CD4-positive, alpha-beta T cell (primary cell): ENCODE data around the gene ECT2L. TPM values are rescaled to one million over a fixed set of nuclear protein-coding genes. Genes with fewer than 3 reads are reported as not detected.

ENCODE experiments used
- ATAC-seq: fragments of 200-7000 bp; cut with Tn5 transposase; one replicate; pipeline ENCODE4 v1.10.0; 2022; ENCODE audit warnings: mild to moderate bottlenecking; ENCODE audit not compliant: poor library complexity
- CTCF ChIA-PET: fragments of 350-600 bp; sonication (Branson Sonifier 250); formaldehyde crosslinking; loops from one replicate; lab custom pipeline; 2021; ENCODE audit warnings: antibody characterized with exemption, inconsistent platforms; lab: Charles Lee
- POLR2A ChIA-PET: fragments of 350-600 bp; sonication (Branson Sonifier 250); formaldehyde crosslinking; loops from one replicate; lab custom pipeline; 2021; ENCODE audit warnings: antibody characterized with exemption, inconsistent platforms; lab: Charles Lee
- DNase-seq, 14 experiments: peaks; one replicate each; pipeline ENCODE4 v3.0.0-alpha.2; 2013 to 2020; ENCODE audit warnings: mixed read lengths in 2 of 14
- H3K27ac ChIP-seq, 2 donors: one replicate each; pipeline versions ENCODE4 v1.5.1 to v1.7.0; 2013; ENCODE audit warnings: low read length in 2 of 2, low read depth in 1 of 2, mild to moderate bottlenecking in 1 of 2
- H3K27me3 ChIP-seq, 2 experiments: 1 replicate in 1 of 2; 2 replicates in 1 of 2; pipeline versions ENCODE4 v1.6.1 to v1.7.0; 2013; ENCODE audit warnings: low read length in 2 of 2, control low read depth in 1 of 2, mild to moderate bottlenecking in 1 of 2, moderate library complexity in 1 of 2; ENCODE audit not compliant: insufficient read depth in 2 of 2, control insufficient read depth in 1 of 2
- H3K36me3 ChIP-seq: one replicate; pipeline ENCODE4 v1.6.1; 2013; ENCODE audit warnings: low read length, control low read depth; ENCODE audit not compliant: insufficient read depth
- H3K4me1 ChIP-seq: one replicate; pipeline ENCODE4 v1.6.1; 2013; ENCODE audit warnings: low read length, control low read depth; ENCODE audit not compliant: insufficient read depth
- H3K4me3 ChIP-seq: one replicate; pipeline ENCODE4 v1.5.1; 2013; ENCODE audit warnings: mild to moderate bottlenecking, low read length, moderate library complexity
- H3K9me3 ChIP-seq, 2 experiments: 1 replicate in 1 of 2; 2 replicates in 1 of 2; pipeline versions ENCODE4 v1.6.1 to v1.7.0; 2013; ENCODE audit warnings: low read length in 2 of 2, mild to moderate bottlenecking in 2 of 2, control low read depth in 1 of 2, moderate library complexity in 1 of 2; ENCODE audit not compliant: control insufficient read depth in 1 of 2, insufficient read depth in 1 of 2
- H3K27ac Mint-ChIP-seq: one replicate; pipeline ENCODE4 v1.8.0; 2020; ENCODE audit warnings: mixed read lengths
- H3K27me3 Mint-ChIP-seq: one replicate; pipeline ENCODE4 v1.8.0; 2021; ENCODE audit warnings: mixed read lengths
- H3K36me3 Mint-ChIP-seq: one replicate; pipeline ENCODE4 v1.8.0; 2021; ENCODE audit warnings: low read depth, mixed read lengths
- H3K4me1 Mint-ChIP-seq: one replicate; pipeline ENCODE4 v1.8.0; 2021; ENCODE audit warnings: low read depth, mixed read lengths
- H3K4me3 Mint-ChIP-seq: one replicate; pipeline ENCODE4 v1.8.0; 2020; ENCODE audit warnings: mild to moderate bottlenecking, mixed read lengths
- H3K9me3 Mint-ChIP-seq: one replicate; pipeline ENCODE4 v1.8.0; 2020; ENCODE audit warnings: mixed read lengths
- CTCF ChIP-seq: fragments of 200-600 bp; IDR thresholded peaks from one replicate; pipeline ENCODE4 v1.8.0; 2022; ENCODE audit warnings: antibody characterized with exemption, mild to moderate bottlenecking
- intact Hi-C, 2 experiments: fragments of 100-400 bp; cut with DNase I in 1 of 2; cut with micrococcal nuclease in 1 of 2; formaldehyde crosslinking; loops; one replicate each; pipeline versions ENCODE4 v1.15.1 to v1.9.0; 2023 to 2025; cut with DNase I, micrococcal nuclease
- total RNA-seq, 174 experiments: library from RNA in 2 of 174; stranded (reverse) in 2 of 174; gene quantifications; one replicate each; pipeline ENCODE4 v1.2.3 and lab custom pipeline; 2021 to 2026

The ECT2L gene
- total RNA-seq, 2 experiments from 2014 or later, result not detected

DNA sequence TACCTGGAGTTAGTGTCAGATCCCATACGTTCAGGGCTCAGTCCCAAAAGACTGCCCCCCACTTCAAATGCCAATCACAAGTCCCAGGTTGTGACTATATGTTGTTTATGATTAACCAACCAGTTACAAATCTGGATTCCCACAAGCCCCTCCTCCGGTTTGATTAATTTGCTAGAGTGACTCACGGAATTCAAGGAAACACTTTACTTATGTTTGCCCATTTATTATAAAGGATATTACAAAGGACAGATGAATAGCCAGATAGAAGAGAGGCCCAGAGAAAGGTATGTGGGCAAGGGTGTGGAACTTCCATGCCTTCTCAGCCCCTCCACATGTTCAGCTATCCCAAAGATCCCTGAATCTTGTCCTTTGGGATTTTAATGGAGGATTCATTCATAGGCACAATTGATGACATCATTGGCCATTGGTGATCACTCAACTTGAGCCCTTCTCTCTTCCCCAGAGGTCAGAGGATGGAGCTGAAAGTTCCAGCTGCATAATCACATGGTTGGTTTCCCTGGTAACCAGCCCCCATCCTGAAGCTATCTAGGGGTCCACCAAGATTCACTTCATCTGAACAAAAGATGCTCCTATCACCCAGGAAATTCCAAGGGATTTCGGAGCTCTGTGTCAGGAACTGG, 2.0 kb downstream of the ECT2L start:
- Mint-ChIP-seq H3K4me3 (no peak overlapping the region), H3K4me1 (no peaks in the 10 kb centered on the region), H3K27ac (no peak overlapping the region), H3K9me3 (no peaks in the 10 kb centered on the region), H3K36me3 (peaks cover 13% of the 10 kb centered on the region), H3K27me3 (peaks cover 19% of the 10 kb centered on the region)
- Histone ChIP-seq H3K27ac (no peak overlapping the region), H3K27me3 (peaks cover 0 to 11% of the 10 kb centered on the region in 2 experiments), H3K4me1 (no peaks in the 10 kb centered on the region), H3K36me3 (peaks cover 4% of the 10 kb centered on the region), H3K4me3 (no peak overlapping the region), H3K9me3 (peaks cover 0 to 8% of the 10 kb centered on the region in 2 experiments)
- intact Hi-C loops, result no loop called here
- DNase-seq (no peak), ATAC-seq (no peak)
- CTCF ChIA-PET, result no interaction called here
- POLR2A ChIA-PET, result no interaction called here
- TF ChIP-seq CTCF, result no peak

DNA sequence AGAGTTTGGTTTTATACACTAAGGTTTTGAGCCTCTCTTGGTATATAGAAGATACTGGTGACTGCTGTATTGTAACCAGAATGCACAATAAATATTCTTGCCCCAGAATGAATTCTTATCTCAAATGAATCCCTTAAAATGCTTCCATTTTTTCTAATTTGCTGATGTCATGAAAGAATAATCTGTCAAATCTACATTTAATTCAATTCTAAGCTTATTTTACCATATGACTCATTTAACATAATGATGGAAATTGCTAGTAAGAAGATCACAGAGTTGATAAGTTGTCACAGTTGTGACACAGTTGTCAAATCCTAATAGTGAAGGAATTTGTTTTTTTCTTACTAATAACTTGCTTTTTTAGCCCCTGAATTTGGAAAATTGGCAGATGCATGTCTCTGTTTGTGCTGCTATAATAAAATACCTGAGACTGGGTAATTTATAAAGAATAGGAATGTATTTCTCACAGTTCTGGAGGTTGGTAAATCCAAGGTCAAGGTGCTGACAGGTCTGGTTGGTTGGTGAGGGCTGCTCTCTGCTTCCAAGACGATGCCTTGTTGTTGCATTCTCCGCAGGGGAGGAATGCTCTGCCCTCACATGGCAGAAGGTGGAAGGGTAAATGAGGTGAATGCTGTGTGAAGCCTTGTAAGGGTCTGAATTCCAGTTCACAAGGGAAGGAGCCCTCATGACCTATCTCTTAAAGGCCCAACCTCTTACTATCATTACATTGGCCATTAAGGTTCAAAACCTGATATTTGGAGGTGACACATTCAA, 4.7 kb downstream of the ECT2L start:
- Histone ChIP-seq H3K27ac (no peak overlapping the region), H3K36me3 (no peaks in the 10 kb centered on the region), H3K9me3 (peaks cover 0 to 7% of the 10 kb centered on the region in 2 experiments), H3K27me3 (peaks cover 0 to 8% of the 10 kb centered on the region in 2 experiments), H3K4me1 (no peaks in the 10 kb centered on the region), H3K4me3 (no peak overlapping the region)
- H3K4me3 Mint-ChIP-seq, result no peak overlapping the region
- TF ChIP-seq CTCF, result no peak
- no peaks in the 10 kb centered on the region for H3K9me3 Mint-ChIP-seq
- no peaks in the 10 kb centered on the region for H3K4me1 Mint-ChIP-seq
- H3K27ac Mint-ChIP-seq, result no peak overlapping the region
- CTCF ChIA-PET, result no interaction called here
- ATAC-seq (no peak), DNase-seq (no peak)
- POLR2A ChIA-PET, result no interaction called here
- H3K27me3 Mint-ChIP-seq, result peaks cover 8% of the 10 kb centered on the region
- intact Hi-C loops, result no loop called here
- no peaks in the 10 kb centered on the region for H3K36me3 Mint-ChIP-seq

GRCh38 chr6:138803331-138803730, 7.4 kb downstream of the ECT2L start:
- Histone ChIP-seq H3K9me3 (no peaks in the 10 kb centered on the region), H3K4me1 (no peaks in the 10 kb centered on the region), H3K27me3 (no peaks in the 10 kb centered on the region), H3K36me3 (no peaks in the 10 kb centered on the region), H3K4me3 (no peak overlapping the region), H3K27ac (no peak overlapping the region)
- H3K9me3 Mint-ChIP-seq, result no peaks in the 10 kb centered on the region
- H3K4me3 Mint-ChIP-seq, result no peak overlapping the region
- no peak for TF ChIP-seq CTCF
- no peak overlapping the region for H3K27ac Mint-ChIP-seq
- intact Hi-C loops, result no loop called here
- no peak for DNase-seq
- POLR2A ChIA-PET, result interaction anchor here (0.6 kb wide), 1 partner anchor 102 kb away, joined by 3 read pairs; no protein-coding TSS in a partner anchor
- H3K4me1 Mint-ChIP-seq, result no peaks in the 10 kb centered on the region
- H3K36me3 Mint-ChIP-seq, result no peaks in the 10 kb centered on the region
- no peak for ATAC-seq
- no peaks in the 10 kb centered on the region for H3K27me3 Mint-ChIP-seq
- CTCF ChIA-PET, result interaction anchor here (1.2 kb wide), 1 partner anchor 10 kb away, joined by 3 read pairs; no protein-coding TSS in a partner anchor
